HG03342 (cell line): ENCODE measurements around the gene TBC1D14.

Experiments
- ATAC-seq: cut with Tn5 transposase; IDR thresholded peaks from one replicate; pipeline ENCODE4 v1.9.1; 2021; ENCODE audit warnings: mild to moderate bottlenecking, moderate library complexity; ENCODE audit not compliant: unreplicated experiment

TBC1D14 gene

GRCh38 chr4:6944301-6945051, 34.9 kb downstream of the TBC1D14 start:
- ATAC-seq, result no peak

GRCh38 chr4:6945052-6945409, 35.4 kb downstream of the TBC1D14 start:
- no peak for ATAC-seq

GRCh38 chr4:6946497-6946896, 36.9 kb downstream of the TBC1D14 start:
- no peak for ATAC-seq

GRCh38 chr4:6948134-6948460, 38.5 kb downstream of the TBC1D14 start:
- no peak for ATAC-seq

GRCh38 chr4:6951880-6952381, 42.3 kb downstream of the TBC1D14 start:
- no peak for ATAC-seq

- ATAC-seq, result no peak
Measured at GRCh38 chr4:6953751-6954380, 44.2 kb downstream of the TBC1D14 start.

- no peak for ATAC-seq
Measured at GRCh38 chr4:6955261-6955911, 45.8 kb downstream of the TBC1D14 start.

GRCh38 chr4:6956087-6956433, 46.4 kb downstream of the TBC1D14 start:
- no peak for ATAC-seq

GRCh38 chr4:6956434-6957147, 47.0 kb downstream of the TBC1D14 start:
- no peak for ATAC-seq

- ATAC-seq, result no peak
Measured at GRCh38 chr4:6957148-6957520, 47.5 kb downstream of the TBC1D14 start.

GRCh38 chr4:6957994-6958393, 48.4 kb downstream of the TBC1D14 start:
- no peak for ATAC-seq

- no peak for ATAC-seq
Measured at GRCh38 chr4:6959261-6959660, 49.6 kb downstream of the TBC1D14 start.

GRCh38 chr4:6960154-6960553, 50.5 kb downstream of the TBC1D14 start:
- no peak for ATAC-seq

GRCh38 chr4:6960628-6961412, 51.2 kb downstream of the TBC1D14 start:
- ATAC-seq, result no peak

- no peak for ATAC-seq
Measured at GRCh38 chr4:6961496-6962210, 52.0 kb downstream of the TBC1D14 start.

- ATAC-seq, result no peak
Measured at GRCh38 chr4:6962211-6963041, 52.8 kb downstream of the TBC1D14 start.

- ATAC-seq, result no peak
Measured at GRCh38 chr4:6963139-6963611, 53.5 kb downstream of the TBC1D14 start.

GRCh38 chr4:6964858-6965257, 55.2 kb downstream of the TBC1D14 start:
- no peak for ATAC-seq

GRCh38 chr4:6965329-6965728, 55.7 kb downstream of the TBC1D14 start:
- ATAC-seq, result no peak
